Measurements from ENCODE around the gene FOXC1.
A peak's percentile ranks its signal among the peaks of the same experiment; 100 is the strongest.

Gene FOXC1

GRCh38 chr6:1609648-1610496, at the start of gene FOXC1:
TSS of gene FOXC1 (plus strand) at chr6:1609915. CDS start at chr6:1610446, 531 bp downstream.
- DNase-seq (ENCODE audit: low spot score): peak; percentile 28

GRCh38 chr6:1560281-1561058, 49.2 kb upstream of the FOXC1 start:
- DNase-seq (ENCODE audit: low spot score): no peak

GRCh38 chr6:1561355-1561754, 48.4 kb upstream of the FOXC1 start:
- no peak for DNase-seq (ENCODE audit: low spot score)

GRCh38 chr6:1562171-1562955, 47.4 kb upstream of the FOXC1 start:
- DNase-seq (ENCODE audit: low spot score): no peak

- DNase-seq (ENCODE audit: low spot score): no peak
Measured at GRCh38 chr6:1569377-1569776, 40.3 kb upstream of the FOXC1 start.

- DNase-seq (ENCODE audit: low spot score): no peak
Measured at GRCh38 chr6:1570848-1571247, 38.9 kb upstream of the FOXC1 start.

- DNase-seq (ENCODE audit: low spot score): no peak
Measured at GRCh38 chr6:1572892-1573291, 36.8 kb upstream of the FOXC1 start.

- peak; percentile 48 for DNase-seq (ENCODE audit: low spot score)
Measured at GRCh38 chr6:1574083-1574761, 35.5 kb upstream of the FOXC1 start.

GRCh38 chr6:1574890-1575209, 34.9 kb upstream of the FOXC1 start:
- no peak for DNase-seq (ENCODE audit: low spot score)

GRCh38 chr6:1575210-1576041, 34.3 kb upstream of the FOXC1 start:
- peak; percentile 40 for DNase-seq (ENCODE audit: low spot score)

- no peak for DNase-seq (ENCODE audit: low spot score)
Measured at GRCh38 chr6:1576166-1576565, 33.5 kb upstream of the FOXC1 start.

- DNase-seq (ENCODE audit: low spot score): no peak
Measured at GRCh38 chr6:1576711-1577110, 33.0 kb upstream of the FOXC1 start.

GRCh38 chr6:1577146-1577680, 32.5 kb upstream of the FOXC1 start:
- DNase-seq (ENCODE audit: low spot score): no peak

GRCh38 chr6:1577896-1578745, 31.6 kb upstream of the FOXC1 start:
- DNase-seq (ENCODE audit: low spot score): no peak

- peak; percentile 26 for DNase-seq (ENCODE audit: low spot score)
Measured at GRCh38 chr6:1579096-1579495, 30.6 kb upstream of the FOXC1 start.

- no peak for DNase-seq (ENCODE audit: low spot score)
Measured at GRCh38 chr6:1580109-1580508, 29.6 kb upstream of the FOXC1 start.

- no peak for DNase-seq (ENCODE audit: low spot score)
Measured at GRCh38 chr6:1580585-1580984, 29.1 kb upstream of the FOXC1 start.

GRCh38 chr6:1581120-1581991, 28.4 kb upstream of the FOXC1 start:
- peak; percentile 83 for DNase-seq (ENCODE audit: low spot score)

- no peak for DNase-seq (ENCODE audit: low spot score)
Measured at GRCh38 chr6:1584146-1584545, 25.6 kb upstream of the FOXC1 start.

Measured in pons (tissue), 1 donor.